CD4-positive, alpha-beta T cell treated with Interleukin-6 for 4 hours (primary cell): Measurements from ENCODE around the gene ZNF253.
"Not testable (repeated sequence)": the region's sequence is repeated elsewhere in the genome, so short reads cannot be mapped to it uniquely, and the experiment has no call there.

Source experiments
- DNase-seq: peaks from one replicate; pipeline ENCODE4 v3.0.0-alpha.2; 2020; ENCODE audit warnings: mixed read lengths

Gene ZNF253

GRCh38 chr19:19865750-19866610 lies at the start of gene ZNF253:
Gene ZNF253 (plus strand): TSS chr19:19865882. CDS start chr19:19865997, 115 bp downstream.
- DNase-seq: peak; percentile 97

- DNase-seq: no peak
These were observed 49.0 kb upstream of the ZNF253 start for GRCh38 chr19:19816679-19817078.

- peak; percentile 69 for DNase-seq
These were observed 48.3 kb upstream of the ZNF253 start for GRCh38 chr19:19817357-19817756.

DNA sequence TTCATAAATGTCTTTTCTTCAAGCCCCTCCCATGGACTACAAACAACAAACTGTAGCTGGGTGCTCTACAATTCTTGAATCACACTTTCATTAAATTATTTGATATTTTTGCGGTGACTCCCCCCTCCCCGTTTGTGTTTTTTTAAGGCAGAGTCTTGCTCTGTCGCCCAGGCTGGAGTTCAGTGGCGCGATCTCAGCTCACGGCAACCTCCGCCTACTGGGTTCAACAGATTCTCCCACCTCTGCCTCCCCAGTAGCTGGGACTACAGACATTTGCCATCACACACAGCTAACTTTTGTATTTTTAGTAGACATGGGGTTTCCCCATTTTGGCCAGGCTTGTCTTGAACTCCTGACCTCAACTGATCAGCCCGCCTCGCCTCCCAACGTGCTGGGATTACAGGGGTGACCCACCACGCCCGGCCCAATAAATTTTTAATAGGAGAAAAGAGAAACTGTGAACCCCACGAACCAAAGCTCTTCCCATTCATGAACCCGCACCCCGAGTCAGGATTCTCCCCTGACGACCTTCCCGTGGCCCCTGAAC lies 44.8 kb upstream of the ZNF253 start:
- no peak for DNase-seq

- peak; percentile 99 for DNase-seq
These were observed 44.2 kb upstream of the ZNF253 start, which contains the start of gene ZNF506 for GRCh38 chr19:19821366-19821951. Gene ZNF506 (minus strand): TSS chr19:19821750. CDS start chr19:19821603, 147 bp downstream.

- DNase-seq: not testable (repeated sequence)
These were observed 43.7 kb upstream of the ZNF253 start for GRCh38 chr19:19821976-19822375.

DNA sequence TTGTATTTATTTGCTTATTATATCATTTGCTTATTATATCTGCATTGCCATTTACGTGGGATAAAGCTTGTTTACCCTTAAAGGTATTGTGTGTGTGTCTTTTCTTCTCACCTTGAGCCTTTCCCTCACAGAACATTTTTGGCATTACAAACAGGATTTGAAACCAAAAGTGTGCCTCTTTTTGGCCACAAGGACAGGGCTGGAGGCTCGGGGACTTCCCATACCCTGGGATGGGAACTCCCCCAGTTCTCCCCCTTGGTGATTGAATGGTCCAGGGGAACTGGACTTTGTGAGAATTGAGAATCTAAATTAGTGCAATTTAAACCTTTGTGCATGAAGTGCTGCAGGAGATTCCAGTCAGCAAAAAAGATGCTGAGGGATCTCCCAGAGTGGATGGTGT lies 41.8 kb upstream of the ZNF253 start:
- DNase-seq: no peak

- no peak for DNase-seq
These were observed 38.8 kb upstream of the ZNF253 start for GRCh38 chr19:19826875-19827274.

- no peak for DNase-seq
These were observed 30.1 kb upstream of the ZNF253 start for GRCh38 chr19:19835560-19836038.

GRCh38 chr19:19847781-19848180 lies 17.9 kb upstream of the ZNF253 start:
- no peak for DNase-seq

- no peak for DNase-seq
These were observed 16.6 kb upstream of the ZNF253 start for GRCh38 chr19:19849056-19849455.

DNA sequence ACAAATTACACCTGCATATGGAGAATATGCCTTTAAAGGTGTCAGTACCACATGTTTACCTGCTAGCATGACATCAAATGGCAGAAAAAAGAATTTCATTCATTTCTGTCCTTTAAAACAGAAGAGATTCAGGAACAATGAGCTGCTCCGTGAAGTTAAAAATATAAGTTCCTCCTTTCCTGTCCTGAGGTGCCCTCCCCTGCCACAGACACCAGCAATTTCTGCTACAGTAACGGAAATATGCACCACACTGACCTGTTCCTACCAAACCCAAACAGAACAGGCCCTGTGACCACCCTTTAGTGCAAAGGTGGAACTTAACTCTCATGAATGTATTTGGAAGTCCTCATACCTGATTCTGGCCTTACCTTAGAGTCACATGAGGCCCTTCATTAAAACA lies 13.9 kb upstream of the ZNF253 start:
- not testable (repeated sequence) for DNase-seq

- no peak for DNase-seq
These were observed 6.9 kb upstream of the ZNF253 start for GRCh38 chr19:19858751-19859150.

DNA sequence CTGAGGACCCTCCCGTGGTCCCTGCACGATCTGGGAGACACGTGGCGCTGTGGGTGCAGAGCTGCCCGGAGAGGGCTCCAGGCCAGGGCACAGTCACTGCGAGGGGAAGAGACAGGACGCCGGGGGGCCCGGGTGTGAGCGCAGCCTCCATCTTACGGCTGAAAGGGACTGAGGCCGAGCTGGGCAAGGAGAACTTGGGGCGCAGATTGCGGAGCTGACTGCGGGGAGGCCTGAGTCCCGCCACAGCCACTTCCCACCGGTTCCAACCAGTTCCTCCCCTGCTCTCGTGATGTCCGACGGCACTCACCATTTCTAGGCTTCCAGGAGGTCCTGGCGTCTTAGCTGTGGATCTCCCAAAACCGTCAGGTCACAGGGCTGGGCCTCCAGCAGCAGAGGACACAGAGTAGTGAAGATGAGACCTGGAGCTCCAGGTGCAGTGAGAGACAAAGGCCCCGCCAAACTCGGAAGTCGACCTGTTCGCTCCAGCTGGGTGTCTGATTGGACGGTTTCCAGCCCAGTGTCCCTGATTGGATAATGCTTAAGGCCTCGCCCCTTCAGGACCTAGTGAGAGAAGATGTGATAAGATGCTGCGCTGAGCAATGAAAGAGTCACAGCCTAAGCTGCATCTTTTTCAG lies 4.8 kb upstream of the ZNF253 start:
- DNase-seq: peak; percentile 80

DNA sequence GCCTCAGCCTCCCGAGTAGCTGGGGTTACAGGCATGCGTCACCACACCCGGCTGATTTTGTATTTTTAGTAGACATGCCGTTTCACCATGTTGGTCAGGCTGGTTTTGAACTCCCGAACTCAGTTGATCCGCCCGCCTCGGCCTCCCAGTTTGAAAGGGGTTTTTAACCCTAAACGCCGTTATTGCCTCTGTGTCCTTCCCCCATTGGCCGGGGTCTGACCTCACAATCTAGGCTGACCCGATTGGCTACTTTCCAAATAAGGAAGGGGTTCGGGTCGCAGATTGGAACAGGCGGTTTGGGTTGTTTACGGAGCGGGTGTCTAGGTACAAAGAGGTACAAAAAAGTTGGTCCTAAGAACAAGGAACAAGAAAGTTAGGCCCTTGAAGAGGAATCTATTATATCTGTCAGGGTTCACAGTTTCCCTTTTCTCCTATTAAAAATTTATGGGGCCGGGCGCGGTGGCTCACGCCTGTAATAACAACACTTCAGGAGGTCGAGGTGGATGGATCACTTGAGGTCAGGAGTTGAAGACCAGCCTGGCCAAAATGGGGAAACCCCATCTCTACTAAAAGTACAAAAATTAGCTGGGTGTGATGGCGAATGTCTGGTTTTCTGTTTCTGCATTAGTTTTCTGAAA lies 1.0 kb downstream of the ZNF253 start:
- DNase-seq: peak; percentile 50

DNA sequence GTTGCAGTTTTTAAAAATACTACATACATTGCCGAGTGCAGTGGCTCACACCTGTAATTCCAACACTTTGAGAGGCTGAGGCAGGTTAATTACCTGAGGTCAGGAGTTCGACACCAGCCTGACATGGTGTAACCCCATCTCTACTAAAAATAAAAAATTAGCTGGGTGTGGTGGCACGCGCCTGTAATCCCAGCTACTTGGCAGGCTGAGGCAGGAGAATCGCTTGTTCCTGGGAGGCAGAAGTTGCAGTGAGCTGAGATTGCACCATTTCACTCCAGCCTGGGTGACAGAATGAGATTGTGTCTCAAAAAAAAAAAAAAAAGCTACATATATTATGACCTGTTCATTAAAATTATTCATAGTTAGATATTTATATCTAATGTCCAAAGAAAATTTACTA lies 4.4 kb downstream of the ZNF253 start:
- not testable (repeated sequence) for DNase-seq

- DNase-seq: no peak
These were observed 6.2 kb downstream of the ZNF253 start for GRCh38 chr19:19871932-19872331.

- DNase-seq: no peak
These were observed 7.7 kb downstream of the ZNF253 start for GRCh38 chr19:19873381-19873780.

GRCh38 chr19:19877724-19878123 lies 12.0 kb downstream of the ZNF253 start:
- DNase-seq: no peak

- DNase-seq: no peak
These were observed 18.9 kb downstream of the ZNF253 start for GRCh38 chr19:19884583-19884982.

GRCh38 chr19:19892055-19892941 lies 26.6 kb downstream of the ZNF253 start:
- DNase-seq: not testable (repeated sequence)
